Subcutaneous adipose tissue (tissue), 4 donors: ENCODE measurements around the gene TP73. TPM values are rescaled to one million over a fixed set of nuclear protein-coding genes. Genes with fewer than 3 reads are reported as not detected.

ENCODE experiments used
- total RNA-seq, 4 donors: library from RNA; depleted of rRNA; stranded (reverse); fragments of >200 nt; gene quantifications; one replicate each; pipeline ENCODE4 v1.1.0, GENCODE V29; 2016
- TF ChIP-seq, protein P1 (sequence below): fragments of 450-650 bp; IDR thresholded peaks from one replicate; pipeline ENCODE4 v1.5.1; 2016; ENCODE audit warnings: low read depth, mild to moderate bottlenecking, control low read depth, antibody characterized with exemption, moderate library complexity

The TP73 gene
- total RNA-seq, 4 donors from 2014 or later = 0.17 TPM; not detected in 3

- TF ChIP-seq, protein P1, sequence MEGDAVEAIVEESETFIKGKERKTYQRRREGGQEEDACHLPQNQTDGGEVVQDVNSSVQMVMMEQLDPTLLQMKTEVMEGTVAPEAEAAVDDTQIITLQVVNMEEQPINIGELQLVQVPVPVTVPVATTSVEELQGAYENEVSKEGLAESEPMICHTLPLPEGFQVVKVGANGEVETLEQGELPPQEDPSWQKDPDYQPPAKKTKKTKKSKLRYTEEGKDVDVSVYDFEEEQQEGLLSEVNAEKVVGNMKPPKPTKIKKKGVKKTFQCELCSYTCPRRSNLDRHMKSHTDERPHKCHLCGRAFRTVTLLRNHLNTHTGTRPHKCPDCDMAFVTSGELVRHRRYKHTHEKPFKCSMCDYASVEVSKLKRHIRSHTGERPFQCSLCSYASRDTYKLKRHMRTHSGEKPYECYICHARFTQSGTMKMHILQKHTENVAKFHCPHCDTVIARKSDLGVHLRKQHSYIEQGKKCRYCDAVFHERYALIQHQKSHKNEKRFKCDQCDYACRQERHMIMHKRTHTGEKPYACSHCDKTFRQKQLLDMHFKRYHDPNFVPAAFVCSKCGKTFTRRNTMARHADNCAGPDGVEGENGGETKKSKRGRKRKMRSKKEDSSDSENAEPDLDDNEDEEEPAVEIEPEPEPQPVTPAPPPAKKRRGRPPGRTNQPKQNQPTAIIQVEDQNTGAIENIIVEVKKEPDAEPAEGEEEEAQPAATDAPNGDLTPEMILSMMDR = no peak
These were observed 75.8 kb downstream of the TP73 start for GRCh38 chr1:3727825-3728776.

GRCh38 chr1:3729594-3730542, 77.6 kb downstream of the TP73 start:
- TF ChIP-seq, protein P1 = no peak

- TF ChIP-seq, protein P1 = no peak
These were observed 78.4 kb downstream of the TP73 start for GRCh38 chr1:3730543-3731247.

DNA sequence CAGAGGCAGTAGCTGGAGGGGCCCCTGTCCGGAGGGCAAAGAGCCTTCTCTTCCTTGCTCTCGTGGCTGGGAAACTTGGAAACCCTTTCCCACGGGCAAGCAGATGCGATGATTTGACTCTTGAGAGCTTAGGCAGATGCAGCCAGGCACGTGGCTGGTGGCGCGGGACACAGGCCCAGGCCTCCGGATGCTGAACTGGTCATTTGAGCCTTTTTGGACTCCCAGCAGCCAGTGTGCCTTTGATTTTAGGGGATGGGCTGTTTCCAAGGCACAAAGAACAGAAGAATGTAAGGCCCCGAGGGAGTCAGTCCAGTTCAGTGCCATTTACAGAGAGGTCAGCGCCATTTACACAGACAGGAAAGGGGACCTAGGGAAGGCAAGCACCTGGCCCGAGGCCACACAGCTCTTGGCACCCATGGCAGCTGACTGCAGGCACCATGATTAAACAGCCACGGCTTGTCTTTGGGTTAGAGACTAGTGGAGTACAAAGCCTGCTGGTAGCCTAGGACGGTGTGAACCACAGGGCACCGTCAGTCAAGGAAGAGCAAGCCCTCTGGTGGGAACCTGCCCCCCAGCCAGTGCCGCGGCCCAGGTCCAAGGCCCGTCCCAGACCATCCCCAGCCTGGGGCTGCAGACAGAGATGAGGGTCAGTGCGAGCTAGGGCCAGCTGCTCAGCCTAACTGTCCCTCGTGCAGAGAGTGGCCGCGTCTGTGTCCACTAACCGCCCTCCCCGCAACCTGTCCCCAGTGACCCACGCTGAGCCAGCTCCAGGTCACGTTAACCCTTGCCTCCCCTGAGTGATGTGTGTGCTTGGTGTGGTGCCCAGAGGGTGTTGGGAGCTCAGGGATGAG, 79.5 kb downstream of the TP73 start:
- TF ChIP-seq, protein P1 = no peak

- TF ChIP-seq, protein P1 = no peak
These were observed 80.2 kb downstream of the TP73 start for GRCh38 chr1:3732434-3733093.
